GM12878 (cell line): ENCODE data around the gene COL18A1. TPM values are rescaled to one million over a fixed set of nuclear protein-coding genes. Genes with fewer than 3 reads are reported as not detected.

Experiments
- ATAC-seq: fragments of 200-7000 bp; cut with Tn5 transposase; 3 replicates; pipeline ENCODE4 v1.9.1; 2020; ENCODE audit warnings: mild to moderate bottlenecking, moderate library complexity
- BruUV-seq: library from RNA; stranded (reverse); fragments of 400-500 nt; replicated peaks from 2 replicates; lab custom pipeline; 2021; lab: Mats Ljungman, UMichigan
- CTCF ChIA-PET: fragments of 300-600 bp; sonication (Branson Sonifier 250); formaldehyde crosslinking; extraction: SDS; loops from one replicate; lab custom pipeline; 2021; ENCODE audit warnings: inconsistent platforms; lab: Yijun Ruan, JAX
- POLR2A ChIA-PET: fragments of 350-600 bp; formaldehyde crosslinking; extraction: SDS; loops from one replicate; lab custom pipeline; 2021; ENCODE audit warnings: inconsistent platforms; lab: Charles Lee
- RAD21 ChIA-PET: fragments of 300-600 bp; sonication (Branson Sonifier 250); formaldehyde crosslinking; loops from one replicate; lab custom pipeline; 2023; ENCODE audit warnings: antibody characterized with exemption; ENCODE audit not compliant: unreplicated experiment; lab: Charles Lee
- SMC1A ChIA-PET: fragments of 300-600 bp; sonication (Branson Sonifier 250); formaldehyde crosslinking; loops from one replicate; lab custom pipeline; 2023; ENCODE audit not compliant: unreplicated experiment, uncharacterized antibody; lab: Charles Lee
- DNase-seq: peaks from one replicate; pipeline ENCODE4 v3.0.0-alpha.2; 2011; ENCODE audit warnings: low read depth, low spot score
- FAIRE-seq: peaks from 3 replicates; lab custom pipeline; 2011; peaks lifted over from hg19 to GRCh38; lab: Jason Lieb, UNC
- H2AFZ ChIP-seq: 2 replicates; pipeline ENCODE4 v1.6.0; 2011; ENCODE audit warnings: low read depth, low read length, control low read depth; ENCODE audit not compliant: control insufficient read depth
- H3K27ac ChIP-seq: 2 replicates; pipeline ENCODE4 v1.5.1; 2011; ENCODE audit warnings: control low read depth; ENCODE audit not compliant: control insufficient read depth, insufficient read depth
- H3K27me3 ChIP-seq, 2 experiments: replicated peaks in 1 of 2; 2 replicates each; pipeline versions ENCODE4 v1.6.0 to v1.6.1; 2011; ENCODE audit warnings: low read length in 1 of 2; ENCODE audit not compliant: control insufficient read depth in 2 of 2, insufficient read depth in 2 of 2
- H3K36me3 ChIP-seq, 2 experiments: 2 replicates each; pipeline ENCODE4 v1.5.1; 2011; ENCODE audit warnings: low read length in 1 of 2; ENCODE audit not compliant: control insufficient read depth in 2 of 2, insufficient read depth in 2 of 2
- H3K4me1 ChIP-seq: 2 replicates; pipeline ENCODE4 v1.6.1; 2011; ENCODE audit warnings: mild to moderate bottlenecking, low read length, moderate library complexity, mixed read lengths; ENCODE audit not compliant: control insufficient read depth, insufficient read depth
- H3K4me2 ChIP-seq: 2 replicates; pipeline ENCODE4 v1.6.0; 2011; ENCODE audit warnings: control low read depth; ENCODE audit not compliant: control insufficient read depth, insufficient read depth
- H3K4me3 ChIP-seq: fragments of 200-600 bp; sonication (generic); 2 replicates; pipeline ENCODE4 v1.5.1; 2016
- H3K79me2 ChIP-seq: 2 replicates; pipeline ENCODE4 v1.6.0; 2011; ENCODE audit warnings: low read length; ENCODE audit not compliant: control insufficient read depth, insufficient read depth
- H3K9ac ChIP-seq: 2 replicates; pipeline ENCODE4 v1.8.0; 2011; ENCODE audit warnings: low read length, control low read depth, mixed read lengths; ENCODE audit not compliant: control insufficient read depth, insufficient read depth
- H3K9me3 ChIP-seq: replicated peaks from 3 replicates; pipeline ENCODE4 v1.5.1; 2011; ENCODE audit warnings: mild to moderate bottlenecking, low read length; ENCODE audit not compliant: control insufficient read depth, insufficient read depth
- H4K20me1 ChIP-seq: 2 replicates; pipeline ENCODE4 v1.6.0; 2011; ENCODE audit not compliant: control insufficient read depth, insufficient read depth
- E2F8 ChIP-seq: fragments of 450-650 bp; IDR thresholded peaks from 2 replicates; pipeline ENCODE4 v1.6.1; 2018; ENCODE audit warnings: mild to moderate bottlenecking, low read depth, moderate library complexity; ENCODE audit not compliant: partially characterized antibody
- GATAD2B ChIP-seq: fragments of 450-650 bp; conservative IDR thresholded peaks from 2 replicates; pipeline ENCODE4 v1.6.1; 2017; ENCODE audit warnings: low read depth, mild to moderate bottlenecking, moderate library complexity
- IKZF2 ChIP-seq, 2 experiments: fragments of 450-650 bp; IDR thresholded peaks; 2 replicates each; pipeline ENCODE4 v1.6.1; 2017; ENCODE audit warnings: mild to moderate bottlenecking in 2 of 2, moderate library complexity in 2 of 2
- LARP7 ChIP-seq: fragments of 450-650 bp; IDR thresholded peaks from 2 replicates; pipeline ENCODE4 v1.6.1; 2017; ENCODE audit warnings: mild to moderate bottlenecking
- PAX5 ChIP-seq: IDR thresholded peaks from 2 replicates; pipeline ENCODE4 v1.6.1; 2011; ENCODE audit warnings: low read depth, low read length, borderline replicate concordance
- RUNX3 ChIP-seq: IDR thresholded peaks from 2 replicates; pipeline ENCODE4 v1.6.1; 2012; ENCODE audit warnings: low read length, inconsistent platforms
- SMAD1 ChIP-seq: fragments of 450-650 bp; IDR thresholded peaks from 2 replicates; pipeline ENCODE4 v1.6.1; 2018; ENCODE audit warnings: mild to moderate bottlenecking, low read depth; ENCODE audit not compliant: partially characterized antibody
- WGBS: methylation state at CpG from one replicate; pipeline ENCODE4 v1.1.6; 2016; ENCODE audit warnings: low lambda C conversion rate; ENCODE audit not compliant: insufficient replicate concordance, insufficient coverage; ENCODE audit errors: missing lambda C conversion rate; 5-methylcytosine and 5-hydroxymethylcytosine counted together
- in situ Hi-C: fragments of 300-500 bp; cut with MboI; formaldehyde crosslinking; loops from 9 replicates; pipeline ENCODE4 v1.14.3; 2018; ENCODE audit warnings: mixed read lengths
- intact Hi-C: fragments of 100-400 bp; cut with micrococcal nuclease; formaldehyde crosslinking; loops from one replicate; pipeline ENCODE4 v1.14.2; 2022; ENCODE audit not compliant: unreplicated experiment
- polyA plus RNA-seq, 11 experiments: library from polyadenylated mRNA; depleted of rRNA in 4 of 11; unstranded in 6 of 11; stranded (reverse) in 5 of 11; fragments of >200 nt; fragmentation: Nextera tagmentation in 4 of 11; fragmentation: Illumina TruSeq in 1 of 11; extraction: Ambion mirVana in 4 of 11; extraction: Trizol in 1 of 11; gene quantifications; 1 replicate in 1 of 11; 2 replicates in 10 of 11; pipeline versions ENCODE4 v1.2.1 to v1.2.3, GENCODE V29; 2011 to 2016; ENCODE audit warnings: inconsistent platforms in 2 of 11, missing spikeins in 2 of 11, low read depth in 1 of 11
- total RNA-seq, 4 experiments: library from RNA; depleted of rRNA in 3 of 4; stranded (reverse); fragments of >200 nt in 3 of 4; fragmentation: Illumina TruSeq in 1 of 4; extraction: Trizol in 1 of 4; gene quantifications; 2 replicates each; pipeline versions ENCODE4 v1.2.1 to v1.2.3, GENCODE V29; 2013 to 2021

Gene COL18A1
- total and polyA plus RNA-seq, 10 of the 15 experiments (the other 5 are each of a cell fraction or from before 2014, with no cell fraction given) = under 0.01 to 0.49 (median 0.09) TPM; not detected in 3

- Histone ChIP-seq H3K4me2 (no peak overlapping the region), H3K36me3 (no peaks in the 10 kb centered on the region), H3K9me3 (no peaks in the 10 kb centered on the region), H3K27me3 (peaks cover 0 to 2% of the 10 kb centered on the region in 2 experiments; a peak in 1 of 4 replicates), H3K27ac (no peak overlapping the region), H2AFZ (no peak overlapping the region), H3K4me1 (no peaks in the 10 kb centered on the region), H4K20me1 (no peaks in the 10 kb centered on the region), H3K79me2 (no peaks in the 10 kb centered on the region)
- ChIA-PET SMC1A (no interaction called here), RAD21 (no interaction called here), CTCF (no interaction called here), POLR2A (no interaction called here)
- WGBS = 38% methylated on average over 23 of the region's 23 CpGs
- ATAC-seq (no peak), DNase-seq (no peak)
- BruUV-seq = no TSS peak
- intact Hi-C loops (no loop called here), in situ Hi-C loops (no loop called here)
- TF ChIP-seq IKZF2 (IDR thresholded peaks at IDR 0.05) (no peak), SMAD1 (no peak), PAX5 (no peak), LARP7 (no peak), RUNX3 (no peak), E2F8 (no peak), GATAD2B (no peak)
- TF ChIP-seq, all 136 proteins: peak for 0
- Histone ChIP-seq H3K9ac (no peak overlapping the region), H3K4me3 (no peak overlapping the region)
- no peak for FAIRE-seq
Measured at GRCh38 chr21:45423201-45423955, 18.4 kb downstream of the COL18A1 start.
